Measurements from ENCODE around the gene PLEKHO2. TPM values are rescaled to one million over a fixed set of nuclear protein-coding genes. Genes with fewer than 3 reads are reported as not detected.

PLEKHO2 gene
- total RNA-seq, 4 donors from 2014 or later: 2.0 to 5.4 (median 3.3) TPM

DNA sequence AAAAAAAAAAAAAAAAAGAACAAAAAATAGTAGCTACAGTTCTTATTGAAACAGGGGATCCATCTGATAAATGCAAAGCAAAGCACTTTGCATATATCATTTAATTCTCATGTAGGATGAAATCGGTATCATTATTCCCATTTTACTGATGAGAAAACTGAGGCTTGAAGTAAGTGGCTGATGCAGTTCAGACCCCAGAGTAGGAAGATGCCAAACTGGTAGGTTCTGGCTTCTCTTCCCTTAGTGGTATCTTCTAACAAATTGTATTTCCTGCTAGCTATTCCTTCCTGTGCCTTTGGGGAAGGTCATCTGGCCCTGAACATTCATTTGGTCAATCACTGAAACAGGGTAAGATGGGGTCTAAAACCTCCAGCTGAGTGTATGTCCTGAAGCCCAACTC is 38.2 kb upstream of the PLEKHO2 start:
- H3K36me3 ChIP-seq: no peaks in the 10 kb centered on the region
- in situ Hi-C loops (cut with MboI; ENCODE audit: low sequenced_read_pairs in 4 of 4) (no loop called here), intact Hi-C loops (cut with DNase I; ENCODE audit: low total_unique reads) (no loop called here)
- H3K27me3 ChIP-seq: no peaks in the 10 kb centered on the region
- no peak for TF ChIP-seq POLR2A (IDR thresholded peaks at IDR 0.05)
- TF ChIP-seq, protein P1, sequence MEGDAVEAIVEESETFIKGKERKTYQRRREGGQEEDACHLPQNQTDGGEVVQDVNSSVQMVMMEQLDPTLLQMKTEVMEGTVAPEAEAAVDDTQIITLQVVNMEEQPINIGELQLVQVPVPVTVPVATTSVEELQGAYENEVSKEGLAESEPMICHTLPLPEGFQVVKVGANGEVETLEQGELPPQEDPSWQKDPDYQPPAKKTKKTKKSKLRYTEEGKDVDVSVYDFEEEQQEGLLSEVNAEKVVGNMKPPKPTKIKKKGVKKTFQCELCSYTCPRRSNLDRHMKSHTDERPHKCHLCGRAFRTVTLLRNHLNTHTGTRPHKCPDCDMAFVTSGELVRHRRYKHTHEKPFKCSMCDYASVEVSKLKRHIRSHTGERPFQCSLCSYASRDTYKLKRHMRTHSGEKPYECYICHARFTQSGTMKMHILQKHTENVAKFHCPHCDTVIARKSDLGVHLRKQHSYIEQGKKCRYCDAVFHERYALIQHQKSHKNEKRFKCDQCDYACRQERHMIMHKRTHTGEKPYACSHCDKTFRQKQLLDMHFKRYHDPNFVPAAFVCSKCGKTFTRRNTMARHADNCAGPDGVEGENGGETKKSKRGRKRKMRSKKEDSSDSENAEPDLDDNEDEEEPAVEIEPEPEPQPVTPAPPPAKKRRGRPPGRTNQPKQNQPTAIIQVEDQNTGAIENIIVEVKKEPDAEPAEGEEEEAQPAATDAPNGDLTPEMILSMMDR (IDR thresholded peaks at IDR 0.05 in 4 of 5, conservative IDR thresholded peaks at IDR 0.05 in 1 of 5): no peak
- DNase-seq: no peak
- no peaks in the 10 kb centered on the region for H3K4me1 ChIP-seq
- no peak for ATAC-seq
- no peak overlapping the region for H3K27ac ChIP-seq
- no peak overlapping the region for H3K4me3 ChIP-seq
- no peaks in the 10 kb centered on the region for H3K9me3 ChIP-seq

DNA sequence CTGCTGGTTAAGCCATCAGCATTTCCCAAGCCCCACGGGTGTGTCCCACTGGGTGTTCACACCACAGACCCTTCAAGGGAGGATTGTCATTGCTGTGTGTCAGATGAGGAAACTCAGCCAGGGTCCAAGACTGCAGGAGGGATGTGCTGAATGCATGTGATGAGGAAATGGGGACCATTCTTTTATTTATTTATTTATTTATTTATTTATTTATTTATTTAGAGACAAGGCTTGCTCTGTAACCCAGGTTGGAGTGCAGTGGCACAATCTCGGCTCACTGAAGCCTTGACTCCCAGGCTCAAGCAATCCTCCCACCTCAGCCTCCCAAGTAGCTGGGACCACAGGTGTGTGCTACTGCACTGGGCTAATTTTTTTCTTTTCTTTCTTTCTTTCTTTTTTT is 37.1 kb upstream of the PLEKHO2 start:
- Histone ChIP-seq H3K4me1 (no peaks in the 10 kb centered on the region), H3K9me3 (no peaks in the 10 kb centered on the region), H3K27ac (no peak overlapping the region), H3K27me3 (no peaks in the 10 kb centered on the region), H3K36me3 (no peaks in the 10 kb centered on the region), H3K4me3 (no peak overlapping the region)
- no peak for TF ChIP-seq POLR2A (IDR thresholded peaks at IDR 0.05)
- TF ChIP-seq, protein P1 (IDR thresholded peaks at IDR 0.05 in 4 of 5, conservative IDR thresholded peaks at IDR 0.05 in 1 of 5): no peak
- in situ Hi-C loops (cut with MboI; ENCODE audit: low sequenced_read_pairs in 4 of 4): loop anchor here in 2 of 4 donors (5.0 kb wide), 1 partner anchor 72 kb away; no protein-coding TSS in a partner anchor
- no peak for ATAC-seq
- intact Hi-C loops (cut with DNase I; ENCODE audit: low total_unique reads): no loop called here
- DNase-seq: no peak

DNA sequence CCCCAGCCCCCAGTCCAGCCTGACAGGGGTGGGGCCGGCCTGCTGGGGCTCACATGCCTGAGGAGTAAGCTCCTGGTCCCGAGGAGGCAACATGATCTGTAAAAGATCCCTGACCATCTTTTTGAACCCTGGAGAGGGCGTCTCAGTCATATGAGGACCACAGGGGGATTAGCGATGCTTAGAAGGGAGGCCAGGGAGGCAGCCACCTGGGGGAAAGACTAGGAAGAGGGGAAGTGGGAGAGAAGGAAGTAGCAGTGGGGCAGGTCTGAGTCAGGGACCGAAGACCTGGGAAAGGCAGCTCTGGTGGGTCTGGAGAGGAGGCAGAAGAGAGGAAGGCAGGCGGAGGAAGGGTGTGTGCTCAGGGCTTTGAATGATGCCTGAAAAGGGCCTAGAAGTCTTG is 35.2 kb upstream of the PLEKHO2 start:
- no peak overlapping the region for H3K4me3 ChIP-seq
- intact Hi-C loops (cut with DNase I; ENCODE audit: low total_unique reads): no loop called here
- H3K4me1 ChIP-seq: no peaks in the 10 kb centered on the region
- ATAC-seq (no peak), DNase-seq (no peak)
- no peak for TF ChIP-seq POLR2A (IDR thresholded peaks at IDR 0.05)
- TF ChIP-seq, protein P1 (IDR thresholded peaks at IDR 0.05 in 4 of 5, conservative IDR thresholded peaks at IDR 0.05 in 1 of 5): no peak
- H3K9me3 ChIP-seq: no peaks in the 10 kb centered on the region
- H3K27me3 ChIP-seq: no peaks in the 10 kb centered on the region
- in situ Hi-C loops (cut with MboI; ENCODE audit: low sequenced_read_pairs in 4 of 4): loop anchor here in 2 of 4 donors (5.0 kb wide), 1 partner anchor 74 kb away; no protein-coding TSS in a partner anchor
- H3K36me3 ChIP-seq: no peaks in the 10 kb centered on the region
- H3K27ac ChIP-seq: no peak overlapping the region

DNA sequence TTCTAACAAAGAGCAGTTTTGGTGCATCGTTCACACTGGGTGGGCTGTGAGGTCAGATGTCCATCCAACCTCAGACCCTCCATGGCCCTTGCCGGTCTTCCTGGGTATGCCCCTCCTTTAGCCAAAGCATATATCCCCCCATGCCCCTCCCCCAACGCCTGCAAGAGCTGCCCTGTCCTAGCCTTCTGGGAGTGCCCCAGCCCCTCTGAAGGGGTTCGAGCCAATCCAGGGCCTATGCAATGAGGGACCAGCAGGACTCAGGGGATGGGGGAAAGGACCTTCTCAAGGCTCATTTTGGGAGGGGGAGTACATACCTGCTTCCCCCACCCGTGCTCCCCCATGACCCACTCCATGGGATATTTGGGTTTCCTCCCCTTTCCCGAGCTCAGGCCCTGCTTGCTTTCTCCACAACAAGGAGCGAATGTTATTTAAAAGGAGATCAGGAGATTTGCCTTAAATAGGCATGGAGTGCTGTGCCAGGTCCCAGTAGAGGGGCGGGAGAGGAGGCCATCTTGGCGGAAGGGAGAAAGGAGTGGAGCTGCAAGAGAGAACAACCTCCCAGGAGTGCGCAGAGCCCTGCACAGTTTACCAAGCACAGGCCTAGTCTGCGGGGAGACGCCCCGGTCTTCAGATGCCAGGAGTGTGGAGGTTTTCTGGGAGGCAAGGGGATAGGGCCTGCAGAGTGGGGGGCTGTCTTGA is 34.5 kb upstream of the PLEKHO2 start:
- DNase-seq (no peak), ATAC-seq (no peak)
- TF ChIP-seq, protein P1 (IDR thresholded peaks at IDR 0.05 in 4 of 5, conservative IDR thresholded peaks at IDR 0.05 in 1 of 5): no peak
- TF ChIP-seq POLR2A (IDR thresholded peaks at IDR 0.05): no peak
- in situ Hi-C loops (cut with MboI; ENCODE audit: low sequenced_read_pairs in 4 of 4) (loop anchor here in 2 of 4 donors (5.0 kb wide), 1 partner anchor 75 kb away; no protein-coding TSS in a partner anchor), intact Hi-C loops (cut with DNase I; ENCODE audit: low total_unique reads) (no loop called here)
- Histone ChIP-seq H3K4me1 (no peaks in the 10 kb centered on the region), H3K9me3 (no peaks in the 10 kb centered on the region), H3K27me3 (no peaks in the 10 kb centered on the region), H3K27ac (no peak overlapping the region), H3K36me3 (no peaks in the 10 kb centered on the region), H3K4me3 (no peak overlapping the region)
